HepG2 (cell line): Measurements from ENCODE around the gene MKRN2OS. TPM values are rescaled to one million over a fixed set of nuclear protein-coding genes. Genes with fewer than 3 reads are reported as not detected.

ENCODE experiments used
- ATAC-seq: fragments of 200-7000 bp; cut with Tn5 transposase; 3 replicates; pipeline ENCODE4 v1.9.1; 2020; ENCODE audit warnings: mild to moderate bottlenecking, moderate library complexity
- BruUV-seq: library from RNA; stranded (reverse); fragments of 400-500 nt; replicated peaks from 2 replicates; lab custom pipeline; 2021; lab: Mats Ljungman, UMichigan
- CTCF ChIA-PET: fragments of 300-600 bp; formaldehyde crosslinking; extraction: SDS; loops from one replicate; lab custom pipeline; 2021; ENCODE audit warnings: low total read pairs, inconsistent platforms, low intra/inter-chr PET ratio; lab: Yijun Ruan, JAX
- POLR2A ChIA-PET: fragments of 350-600 bp; sonication (Branson Sonifier 250); formaldehyde crosslinking; loops from one replicate; lab custom pipeline; 2020; ENCODE audit warnings: antibody characterized with exemption, inconsistent platforms; lab: Yijun Ruan, JAX
- DNase-seq: peaks from one replicate; pipeline ENCODE4 v3.0.0-alpha.2; 2015; ENCODE audit warnings: low spot score
- FAIRE-seq: peaks from 3 replicates; lab custom pipeline; 2011; peaks lifted over from hg19 to GRCh38; lab: Jason Lieb, UNC
- H2AFZ ChIP-seq: one replicate; pipeline ENCODE4 v1.6.1; 2011; ENCODE audit warnings: low read length, inconsistent platforms
- H3K27ac ChIP-seq: fragments of 300-600 bp; 3 replicates; pipeline ENCODE4 v1.8.0; 2011; ENCODE audit warnings: mixed run types, mild to moderate bottlenecking, mixed read lengths, low read length, inconsistent platforms; ENCODE audit not compliant: insufficient read depth; ENCODE audit errors: extremely low read length
- H3K27me3 ChIP-seq, 2 experiments: fragments of 200-600 bp in 1 of 2; 2 replicates in 1 of 2; 3 replicates in 1 of 2; pipeline versions ENCODE4 v1.6.0 to v1.8.0; 2011; ENCODE audit warnings: low read length in 2 of 2, mild to moderate bottlenecking in 2 of 2, moderate library complexity in 2 of 2, inconsistent platforms in 1 of 2; ENCODE audit not compliant: insufficient read depth in 2 of 2, control insufficient read depth in 1 of 2
- H3K36me3 ChIP-seq, 2 experiments: fragments of 200-600 bp in 1 of 2; replicated peaks in 1 of 2; 2 replicates in 1 of 2; 3 replicates in 1 of 2; pipeline versions ENCODE4 v1.5.1 to v1.8.0; 2011; ENCODE audit warnings: low read length in 2 of 2, inconsistent platforms in 1 of 2; ENCODE audit not compliant: insufficient read depth in 2 of 2, control insufficient read depth in 1 of 2
- H3K4me1 ChIP-seq: 2 replicates; pipeline ENCODE4 v1.5.1; 2012; ENCODE audit warnings: low read length, inconsistent platforms; ENCODE audit not compliant: insufficient read depth
- H3K4me2 ChIP-seq: 2 replicates; pipeline ENCODE4 v1.6.0; 2011; ENCODE audit warnings: low read depth, low read length, inconsistent platforms
- H3K4me3 ChIP-seq, 3 experiments: fragments of 200-600 bp in 1 of 3; sonication (generic), shearing (Covaris generic) in 1 of 3; replicated peaks in 1 of 3; 2 replicates each; pipeline ENCODE4 v1.5.1; 2011 to 2016; ENCODE audit warnings: low read length in 3 of 3, inconsistent platforms in 2 of 3, low read depth in 2 of 3, mild to moderate bottlenecking in 2 of 3, control low read depth in 1 of 3, mixed read lengths in 1 of 3; ENCODE audit not compliant: insufficient read depth in 1 of 3
- H3K79me2 ChIP-seq: one replicate; pipeline ENCODE4 v1.6.1; 2011; ENCODE audit warnings: low read length, inconsistent platforms; ENCODE audit not compliant: insufficient read depth
- H3K9ac ChIP-seq: 2 replicates; pipeline ENCODE4 v1.6.0; 2011; ENCODE audit warnings: mild to moderate bottlenecking, low read depth, low read length, inconsistent platforms; ENCODE audit not compliant: insufficient read depth
- H3K9me3 ChIP-seq: 2 replicates; pipeline ENCODE4 v1.5.1; 2012; ENCODE audit warnings: mild to moderate bottlenecking, low read length
- H4K20me1 ChIP-seq: 2 replicates; pipeline ENCODE4 v1.6.0; 2011; ENCODE audit warnings: inconsistent platforms, mild to moderate bottlenecking, low read length, moderate library complexity; ENCODE audit not compliant: insufficient read depth
- DR1 ChIP-seq: sonication (generic); formaldehyde crosslinking; IDR thresholded peaks from 2 replicates; pipeline ENCODE4 v1.8.0; 2021; ENCODE audit warnings: mild to moderate bottlenecking, missing genetic modification reagents, inconsistent platforms
- SMC3 ChIP-seq: IDR thresholded peaks from 2 replicates; pipeline ENCODE4 v1.6.1; 2011; ENCODE audit warnings: low read length, improper control_type of control experiment
- STAG1 ChIP-seq: sonication (generic); formaldehyde crosslinking; IDR thresholded peaks from 2 replicates; pipeline ENCODE4 v1.4.0; 2020; ENCODE audit warnings: missing genetic modification reagents
- ZC3H4 ChIP-seq: sonication (generic); formaldehyde crosslinking; IDR thresholded peaks from 2 replicates; pipeline ENCODE4 v1.4.0; 2020; ENCODE audit warnings: missing genetic modification reagents, borderline replicate concordance
- ZNF615 ChIP-seq: sonication (generic); formaldehyde crosslinking; IDR thresholded peaks from 2 replicates; pipeline ENCODE4 v1.5.0; 2020; ENCODE audit warnings: mild to moderate bottlenecking, missing genetic modification reagents, borderline replicate concordance
- WGBS: methylation state at CpG from one replicate; pipeline ENCODE4 v1.1.6; 2017; ENCODE audit warnings: low lambda C conversion rate; 5-methylcytosine and 5-hydroxymethylcytosine counted together
- in situ Hi-C: cut with HindIII; loops from 2 replicates; pipeline ENCODE4 v1.10.0; 2017; ENCODE audit warnings: low pct_unique_long_range_greater_than_20kb; ENCODE audit not compliant: extremely low pct_ligation_motif_present
- intact Hi-C: fragments of 100-400 bp; cut with micrococcal nuclease; formaldehyde crosslinking; loops from one replicate; pipeline ENCODE4 v1.10.0; 2022; ENCODE audit not compliant: unreplicated experiment
- polyA plus RNA-seq, 8 experiments: library from polyadenylated mRNA; depleted of rRNA in 3 of 8; stranded (reverse) in 7 of 8; unstranded in 1 of 8; fragments of >200 nt; fragmentation: Illumina TruSeq in 4 of 8; extraction: Trizol in 4 of 8; gene quantifications; 2 replicates each; pipeline versions ENCODE4 v1.2.1 to v1.2.3, GENCODE V29; 2011 to 2016; ENCODE audit warnings: low read depth in 4 of 8, missing spikeins in 1 of 8, mixed read lengths in 1 of 8; ENCODE audit not compliant: insufficient read depth in 1 of 8
- total RNA-seq, 5 experiments: library from RNA; depleted of rRNA; stranded (reverse); fragments of >200 nt; fragmentation: Illumina TruSeq; extraction: Trizol; gene quantifications; 2 replicates each; pipeline ENCODE4 v1.2.3, GENCODE V29; 2016; ENCODE audit warnings: low read depth in 1 of 5
- TF ChIP-seq, protein P1 (sequence below): sonication (generic); formaldehyde crosslinking; IDR thresholded peaks from 2 replicates; pipeline ENCODE4 v1.4.0; 2020; ENCODE audit warnings: missing genetic modification reagents
- TF ChIP-seq, protein P2 (sequence below): sonication (generic); formaldehyde crosslinking; IDR thresholded peaks from 2 replicates; pipeline ENCODE4 v1.5.0; 2020; ENCODE audit warnings: mild to moderate bottlenecking, missing genetic modification reagents, moderate library complexity

MKRN2OS gene
- total and polyA plus RNA-seq, 2 of the 13 experiments (the other 11 are each of a cell fraction or from before 2014, with no cell fraction given), result not detected

DNA sequence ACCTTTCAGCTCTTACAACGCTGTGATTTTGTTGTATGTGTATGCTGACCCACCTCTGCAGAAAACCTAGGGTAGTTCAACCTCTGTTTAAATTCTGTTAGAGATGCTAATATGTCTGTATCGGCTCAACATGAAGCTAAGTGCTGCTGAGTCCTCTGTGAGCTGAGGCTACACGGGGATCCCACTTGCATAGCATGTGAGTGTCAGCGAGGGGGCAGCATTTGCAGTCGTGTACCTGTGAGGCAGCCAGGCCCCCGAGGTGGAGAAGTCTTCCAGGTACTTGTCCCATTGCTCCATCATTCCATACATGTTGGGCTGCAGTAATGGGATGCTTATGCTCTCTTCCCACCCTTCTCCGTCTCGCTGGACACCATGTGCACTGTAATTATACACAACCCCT is 3.7 kb downstream of the MKRN2OS start:
- no peak overlapping the region for H2AFZ ChIP-seq
- H3K9ac ChIP-seq, result no peak overlapping the region
- ChIA-PET CTCF (no interaction called here), POLR2A (no interaction called here)
- 81% methylated on average over 8 of the region's 8 CpGs for WGBS
- ATAC-seq (peak; percentile 69), FAIRE-seq (no peak), DNase-seq (no peak)
- TF ChIP-seq ZC3H4 (no peak), SMC3 (0 out of 2 replicates have a peak, but pooled peaks have one; percentile 5), STAG1 (0 out of 2 replicates have a peak, but pooled peaks have one; percentile 23), DR1 (CRISPR knock-in tag) (no peak), ZNF615 (CRISPR knock-in tag) (no peak)
- TF ChIP-seq, protein P1, sequence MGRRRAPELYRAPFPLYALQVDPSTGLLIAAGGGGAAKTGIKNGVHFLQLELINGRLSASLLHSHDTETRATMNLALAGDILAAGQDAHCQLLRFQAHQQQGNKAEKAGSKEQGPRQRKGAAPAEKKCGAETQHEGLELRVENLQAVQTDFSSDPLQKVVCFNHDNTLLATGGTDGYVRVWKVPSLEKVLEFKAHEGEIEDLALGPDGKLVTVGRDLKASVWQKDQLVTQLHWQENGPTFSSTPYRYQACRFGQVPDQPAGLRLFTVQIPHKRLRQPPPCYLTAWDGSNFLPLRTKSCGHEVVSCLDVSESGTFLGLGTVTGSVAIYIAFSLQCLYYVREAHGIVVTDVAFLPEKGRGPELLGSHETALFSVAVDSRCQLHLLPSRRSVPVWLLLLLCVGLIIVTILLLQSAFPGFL (CRISPR knock-in tag), result no peak
- TF ChIP-seq, protein P2, sequence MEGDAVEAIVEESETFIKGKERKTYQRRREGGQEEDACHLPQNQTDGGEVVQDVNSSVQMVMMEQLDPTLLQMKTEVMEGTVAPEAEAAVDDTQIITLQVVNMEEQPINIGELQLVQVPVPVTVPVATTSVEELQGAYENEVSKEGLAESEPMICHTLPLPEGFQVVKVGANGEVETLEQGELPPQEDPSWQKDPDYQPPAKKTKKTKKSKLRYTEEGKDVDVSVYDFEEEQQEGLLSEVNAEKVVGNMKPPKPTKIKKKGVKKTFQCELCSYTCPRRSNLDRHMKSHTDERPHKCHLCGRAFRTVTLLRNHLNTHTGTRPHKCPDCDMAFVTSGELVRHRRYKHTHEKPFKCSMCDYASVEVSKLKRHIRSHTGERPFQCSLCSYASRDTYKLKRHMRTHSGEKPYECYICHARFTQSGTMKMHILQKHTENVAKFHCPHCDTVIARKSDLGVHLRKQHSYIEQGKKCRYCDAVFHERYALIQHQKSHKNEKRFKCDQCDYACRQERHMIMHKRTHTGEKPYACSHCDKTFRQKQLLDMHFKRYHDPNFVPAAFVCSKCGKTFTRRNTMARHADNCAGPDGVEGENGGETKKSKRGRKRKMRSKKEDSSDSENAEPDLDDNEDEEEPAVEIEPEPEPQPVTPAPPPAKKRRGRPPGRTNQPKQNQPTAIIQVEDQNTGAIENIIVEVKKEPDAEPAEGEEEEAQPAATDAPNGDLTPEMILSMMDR (CRISPR knock-in tag), result peak; percentile 45
- no peaks in the 10 kb centered on the region for H3K4me1 ChIP-seq
- no peaks in the 10 kb centered on the region for H3K79me2 ChIP-seq
- no peak overlapping the region for H3K4me2 ChIP-seq
- no TSS peak for BruUV-seq
- no peaks in the 10 kb centered on the region for H3K9me3 ChIP-seq
- in situ Hi-C loops (no loop called here), intact Hi-C loops (no loop called here)
- H3K27ac ChIP-seq, result no peak overlapping the region
- H3K36me3 ChIP-seq, result peaks cover 0 to 6% of the 10 kb centered on the region in 2 experiments; a peak in 1 of 5 replicates
- H3K4me3 ChIP-seq, result no peak overlapping the region
- no peaks in the 10 kb centered on the region for H3K27me3 ChIP-seq
- no peaks in the 10 kb centered on the region for H4K20me1 ChIP-seq
